HEK293T (cell line): Measurements from ENCODE around the gene KIF26B.

Experiments
- CTCF ChIA-PET: fragments of 350-600 bp; formaldehyde crosslinking; extraction: SDS; loops from one replicate; lab custom pipeline; 2021; ENCODE audit warnings: antibody characterized with exemption, inconsistent platforms; lab: Yijun Ruan, JAX
- POLR2A ChIA-PET: fragments of 350-600 bp; formaldehyde crosslinking; extraction: SDS; loops from one replicate; lab custom pipeline; 2020; ENCODE audit warnings: antibody characterized with exemption, inconsistent platforms; lab: Yijun Ruan, JAX
- DNase-seq: peaks from one replicate; pipeline ENCODE4 v3.0.0; 2012; ENCODE audit warnings: mixed read lengths; ENCODE audit errors: extremely low spot score
- ARNT ChIP-seq: fragments of 450-650 bp; IDR thresholded peaks from 2 replicates; pipeline ENCODE4 v1.6.1; 2017; ENCODE audit warnings: mild to moderate bottlenecking
- BHLHE40 ChIP-seq: fragments of 450-650 bp; IDR thresholded peaks from 2 replicates; pipeline ENCODE4 v1.6.1; 2016; ENCODE audit warnings: mild to moderate bottlenecking, moderate library complexity, borderline replicate concordance
- CTBP1 ChIP-seq: fragments of 450-650 bp; IDR thresholded peaks from 2 replicates; pipeline ENCODE4 v1.6.1; 2016; ENCODE audit warnings: borderline replicate concordance
- ELF4 ChIP-seq: fragments of 450-650 bp; IDR thresholded peaks from 2 replicates; pipeline ENCODE4 v1.6.1; 2017; ENCODE audit warnings: antibody characterized with exemption
- FOXA1 ChIP-seq: fragments of 450-650 bp; IDR thresholded peaks from 2 replicates; pipeline ENCODE4 v1.6.1; 2016; ENCODE audit warnings: mild to moderate bottlenecking
- FOXK2 ChIP-seq: fragments of 450-650 bp; IDR thresholded peaks from 2 replicates; pipeline ENCODE4 v1.6.1; 2016; ENCODE audit warnings: mild to moderate bottlenecking
- FOXM1 ChIP-seq: fragments of 450-650 bp; IDR thresholded peaks from 2 replicates; pipeline ENCODE4 v1.6.1; 2017; ENCODE audit warnings: mild to moderate bottlenecking, borderline replicate concordance
- HDGF ChIP-seq: fragments of 450-650 bp; IDR thresholded peaks from 2 replicates; pipeline ENCODE4 v1.6.1; 2017; ENCODE audit warnings: antibody characterized with exemption, borderline replicate concordance
- L3MBTL2 ChIP-seq: fragments of 450-650 bp; conservative IDR thresholded peaks from 2 replicates; pipeline ENCODE4 v1.6.1; 2016; ENCODE audit warnings: mild to moderate bottlenecking
- LEF1 ChIP-seq: fragments of 450-650 bp; IDR thresholded peaks from 2 replicates; pipeline ENCODE4 v1.6.1; 2017; ENCODE audit warnings: mild to moderate bottlenecking, borderline replicate concordance
- NFRKB ChIP-seq: fragments of 450-650 bp; IDR thresholded peaks from 2 replicates; pipeline ENCODE4 v1.6.1; 2016; ENCODE audit warnings: mild to moderate bottlenecking, moderate library complexity
- PKNOX1 ChIP-seq: fragments of 450-650 bp; IDR thresholded peaks from 2 replicates; pipeline ENCODE4 v1.6.1; 2016
- SP1 ChIP-seq: fragments of 450-650 bp; IDR thresholded peaks from 2 replicates; pipeline ENCODE4 v1.6.1; 2017
- SUZ12 ChIP-seq: fragments of 450-650 bp; IDR thresholded peaks from 2 replicates; pipeline ENCODE4 v1.6.1; 2016; ENCODE audit warnings: mild to moderate bottlenecking
- TARDBP ChIP-seq: fragments of 450-650 bp; IDR thresholded peaks from 2 replicates; pipeline ENCODE4 v1.6.1; 2016
- ZNF384 ChIP-seq: fragments of 450-650 bp; IDR thresholded peaks from 2 replicates; pipeline ENCODE4 v1.6.1; 2016

KIF26B gene

DNA sequence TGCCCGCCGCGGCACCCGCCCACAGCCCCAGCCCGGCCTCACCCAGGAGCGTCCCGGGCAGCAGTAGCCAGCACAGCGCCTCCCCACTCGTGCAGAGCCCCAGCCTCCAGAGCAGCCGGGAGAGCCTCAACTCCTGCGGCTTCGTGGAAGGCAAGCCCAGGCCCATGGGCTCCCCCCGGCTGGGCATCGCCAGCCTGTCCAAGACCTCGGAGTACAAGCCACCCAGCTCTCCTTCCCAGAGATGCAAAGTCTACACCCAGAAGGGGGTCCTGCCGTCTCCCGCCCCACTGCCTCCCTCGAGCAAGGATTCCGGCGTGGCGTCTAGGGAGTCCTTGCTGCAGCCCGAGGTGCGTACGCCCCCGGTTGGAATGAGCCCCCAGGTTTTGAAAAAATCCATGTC is 531.2 kb downstream of the KIF26B start:
- CTCF ChIA-PET: no interaction called here
- no peak for DNase-seq
- TF ChIP-seq NFRKB: no peak
- no peak for TF ChIP-seq FOXK2
- TF ChIP-seq L3MBTL2: no peak
- TF ChIP-seq ARNT: no peak
- POLR2A ChIA-PET: no interaction called here

- CTCF ChIA-PET: no interaction called here
- TF ChIP-seq FOXK2: no peak
- no peak for TF ChIP-seq TARDBP
- TF ChIP-seq PKNOX1: no peak
- no peak for TF ChIP-seq ARNT
- no peak for TF ChIP-seq ZNF384
- no peak for TF ChIP-seq FOXM1
- no peak for TF ChIP-seq LEF1
- no peak for TF ChIP-seq CTBP1
- no peak for TF ChIP-seq SP1
- TF ChIP-seq SUZ12: no peak
- no peak for TF ChIP-seq ELF4
- TF ChIP-seq FOXA1: no peak
- TF ChIP-seq BHLHE40: no peak
- TF ChIP-seq NFRKB: no peak
- TF ChIP-seq L3MBTL2: no peak
- TF ChIP-seq HDGF: no peak
- no peak for DNase-seq
- POLR2A ChIA-PET: no interaction called here
Measured at GRCh38 chr1:245686446-245687030, 531.8 kb downstream of the KIF26B start.

- TF ChIP-seq PKNOX1 (no peak), FOXM1 (no peak), SUZ12 (no peak), HDGF (no peak), TARDBP (no peak), ARNT (no peak), LEF1 (no peak), FOXK2 (no peak), BHLHE40 (no peak), NFRKB (no peak), L3MBTL2 (no peak), FOXA1 (no peak), ZNF384 (no peak), SP1 (no peak), ELF4 (no peak)
- ChIA-PET POLR2A (no interaction called here), CTCF (no interaction called here)
- no peak for DNase-seq
Measured at GRCh38 chr1:245687152-245687635, 532.4 kb downstream of the KIF26B start.

DNA sequence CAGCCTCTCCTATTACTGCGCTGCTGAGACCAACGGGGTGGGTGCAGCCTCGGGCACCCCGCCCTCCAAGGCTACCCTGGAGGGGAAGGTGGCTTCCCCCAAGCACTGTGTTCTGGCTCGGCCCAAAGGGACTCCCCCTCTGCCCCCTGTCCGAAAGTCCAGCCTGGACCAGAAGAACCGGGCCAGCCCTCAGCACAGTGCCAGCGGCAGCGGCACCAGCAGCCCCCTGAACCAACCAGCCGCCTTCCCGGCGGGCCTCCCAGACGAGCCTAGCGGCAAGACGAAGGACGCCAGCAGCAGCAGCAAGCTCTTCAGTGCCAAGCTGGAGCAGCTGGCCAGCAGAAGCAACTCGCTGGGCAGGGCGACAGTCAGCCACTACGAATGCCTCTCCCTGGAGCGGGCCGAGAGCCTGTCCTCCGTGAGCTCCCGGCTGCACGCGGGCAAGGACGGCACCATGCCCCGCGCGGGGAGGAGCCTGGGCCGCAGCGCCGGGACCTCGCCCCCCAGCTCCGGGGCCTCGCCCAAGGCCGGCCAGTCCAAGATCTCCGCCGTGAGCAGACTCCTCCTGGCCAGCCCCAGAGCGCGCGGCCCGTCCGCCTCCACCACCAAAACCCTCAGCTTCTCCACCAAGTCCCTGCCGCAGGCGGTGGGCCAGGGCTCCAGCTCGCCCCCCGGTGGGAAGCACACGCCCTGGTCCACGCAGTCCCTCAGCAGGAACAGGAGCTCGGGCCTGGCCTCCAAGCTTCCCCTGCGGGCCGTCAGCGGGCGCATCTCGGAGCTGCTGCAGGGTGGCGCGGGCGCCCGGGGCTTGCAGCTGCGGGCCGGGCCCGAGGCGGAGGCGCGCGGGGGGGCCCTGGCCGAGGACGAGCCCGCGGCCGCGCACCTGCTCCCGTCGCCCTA is 533.1 kb downstream of the KIF26B start:
- POLR2A ChIA-PET: no interaction called here
- TF ChIP-seq NFRKB (no peak), ZNF384 (no peak)
- CTCF ChIA-PET: no interaction called here
- DNase-seq: no peak

- TF ChIP-seq HDGF (no peak), SUZ12 (no peak), ARNT (no peak), LEF1 (no peak), BHLHE40 (no peak), NFRKB (no peak), PKNOX1 (no peak), ELF4 (no peak), CTBP1 (no peak), FOXK2 (no peak), TARDBP (no peak), L3MBTL2 (no peak), FOXA1 (no peak), FOXM1 (no peak)
- POLR2A ChIA-PET: no interaction called here
- DNase-seq: no peak
- CTCF ChIA-PET: no interaction called here
Measured at GRCh38 chr1:245688536-245689453, 534.0 kb downstream of the KIF26B start.

- TF ChIP-seq LEF1: no peak
- TF ChIP-seq SP1: no peak
- TF ChIP-seq HDGF: no peak
- TF ChIP-seq FOXK2: no peak
- no peak for TF ChIP-seq PKNOX1
- TF ChIP-seq CTBP1: no peak
- TF ChIP-seq BHLHE40: no peak
- no peak for TF ChIP-seq TARDBP
- no peak for TF ChIP-seq L3MBTL2
- no peak for TF ChIP-seq NFRKB
- no peak for TF ChIP-seq SUZ12
- TF ChIP-seq ZNF384: no peak
- TF ChIP-seq FOXA1: no peak
- CTCF ChIA-PET: no interaction called here
- POLR2A ChIA-PET: no interaction called here
- DNase-seq: no peak
Measured at GRCh38 chr1:245690156-245690690, 535.4 kb downstream of the KIF26B start.
